HL-60/S4 treated with retinoic acid at 250 ng/mL for 4 days and 3 days (cell line): ENCODE data around the gene FRZB.

Experiments used
- in situ Hi-C: fragments of 300-500 bp; cut with MboI; formaldehyde crosslinking; loops from 2 replicates; pipeline ENCODE4 v1.7.0; 2022; ENCODE audit warnings: low sequenced_read_pairs

The FRZB gene

DNA sequence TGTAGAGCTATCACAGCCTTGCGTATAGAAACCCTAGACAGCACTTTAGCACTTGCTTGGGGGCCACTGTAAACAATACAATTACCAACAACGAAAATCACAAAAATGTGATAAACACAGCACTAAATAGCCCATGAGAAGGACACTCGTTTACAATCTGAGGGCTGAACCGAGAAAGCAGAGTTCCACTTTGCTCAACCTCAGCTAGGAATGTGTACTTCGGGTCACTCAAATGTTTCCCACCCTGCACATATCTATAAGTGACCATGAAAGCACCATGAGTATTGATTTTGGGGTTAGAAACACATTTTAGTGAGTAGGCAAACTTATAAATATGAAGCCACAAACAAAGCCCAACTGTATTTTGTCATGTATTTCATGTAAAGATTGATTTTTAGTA is 62.3 kb downstream of the FRZB start:
- in situ Hi-C loops = no loop called here

DNA sequence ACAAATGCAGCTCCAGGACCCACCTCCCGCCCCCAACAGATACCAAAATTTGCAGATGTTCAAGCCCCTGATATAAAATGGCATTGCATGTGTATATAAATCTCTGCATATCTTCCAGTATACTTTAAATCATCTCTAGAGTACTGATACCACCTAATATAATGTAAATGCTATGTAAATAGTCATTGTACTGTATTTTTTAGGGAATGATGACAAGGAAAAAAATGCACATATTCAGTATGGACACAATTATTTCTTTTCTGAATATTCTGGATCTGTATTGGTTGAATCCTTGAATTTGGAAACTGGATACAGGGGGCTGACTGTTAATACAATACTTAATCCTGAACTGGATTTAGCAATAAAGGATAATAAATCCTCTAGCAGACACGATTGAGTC is 67.7 kb downstream of the FRZB start:
- in situ Hi-C loops = no loop called here

DNA sequence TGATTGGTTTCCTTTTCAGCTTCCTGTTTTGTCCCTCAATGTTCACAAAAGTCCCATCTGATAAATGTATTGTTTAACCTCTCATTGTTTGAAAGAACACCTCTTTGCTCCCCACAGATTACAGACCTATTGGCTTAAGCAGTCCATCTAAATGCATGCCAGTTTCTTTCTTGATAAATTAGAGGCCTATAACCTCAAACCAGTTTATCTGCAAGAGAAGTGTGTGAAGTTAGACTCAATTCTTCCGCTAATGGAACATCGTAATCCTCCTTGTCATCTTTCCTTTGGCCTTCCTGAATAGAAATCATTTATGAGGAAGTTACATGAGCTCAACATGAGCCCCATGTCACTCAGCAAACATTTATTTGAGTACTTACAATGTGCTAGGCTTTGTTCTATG is 74.0 kb downstream of the FRZB start:
- in situ Hi-C loops = no loop called here

DNA sequence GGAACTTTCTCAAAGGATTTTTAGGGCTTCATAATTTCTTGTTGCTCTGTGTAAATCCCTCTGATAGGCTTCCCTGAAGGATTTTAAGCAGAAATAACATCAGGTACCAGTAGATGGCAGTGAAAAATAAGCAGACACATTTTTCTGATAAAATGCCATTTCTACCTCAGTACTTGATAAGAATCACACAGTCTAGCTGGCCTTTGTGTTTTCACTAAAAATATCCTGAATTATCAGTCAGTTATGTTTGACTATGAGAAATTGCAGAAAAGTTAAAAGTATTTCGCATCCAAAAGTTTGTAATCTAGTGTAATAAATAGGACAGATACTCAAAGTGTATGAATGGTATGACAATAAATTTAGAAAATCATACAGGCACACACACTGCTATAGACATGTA is 81.7 kb downstream of the FRZB start:
- in situ Hi-C loops = no loop called here

GRCh38 chr2:182784058-182784706 is 82.3 kb downstream of the FRZB start:
- in situ Hi-C loops = no loop called here
